IMR-90 (cell line): ENCODE results near the gene DPEP3. TPM values are rescaled to one million over a fixed set of nuclear protein-coding genes. Genes with fewer than 3 reads are reported as not detected.
"Not testable (repeated sequence)": the region's sequence is repeated elsewhere in the genome, so short reads cannot be mapped to it uniquely, and the experiment has no call there.

Experiments
- ATAC-seq: fragments of 200-7000 bp; cut with Tn5 transposase; 2 replicates; pipeline ENCODE4 v1.9.1; 2020; ENCODE audit warnings: low read depth, mild to moderate bottlenecking, moderate library complexity
- BruUV-seq: library from RNA; stranded (reverse); fragments of 400-500 nt; replicated peaks from 2 replicates; lab custom pipeline; 2021; lab: Mats Ljungman, UMichigan
- CTCF ChIA-PET: fragments of 300-600 bp; formaldehyde crosslinking; extraction: SDS; loops from one replicate; lab custom pipeline; 2021; ENCODE audit warnings: antibody characterized with exemption; lab: Yijun Ruan, JAX
- POLR2A ChIA-PET: fragments of 300-600 bp; sonication (Branson Sonifier 250); formaldehyde crosslinking; loops from one replicate; lab custom pipeline; 2022; ENCODE audit warnings: antibody characterized with exemption; ENCODE audit not compliant: unreplicated experiment; lab: Charles Lee
- DNase-seq: peaks from one replicate; pipeline ENCODE4 v3.0.0; 2013
- H2AFZ ChIP-seq: replicated peaks from 2 replicates; pipeline ENCODE3; 2013; ENCODE audit warnings: low read length, mild to moderate bottlenecking; ENCODE audit not compliant: poor library complexity
- H2AK5ac ChIP-seq: 2 replicates; pipeline ENCODE4 v1.6.1; 2013; ENCODE audit warnings: low read depth, low read length, inconsistent platforms
- H2AK9ac ChIP-seq: replicated peaks from 2 replicates; pipeline ENCODE3; 2013; ENCODE audit warnings: mild to moderate bottlenecking, low read depth, low read length, moderate library complexity; ENCODE audit not compliant: poor library complexity
- H2BK120ac ChIP-seq: 2 replicates; pipeline ENCODE4 v1.6.1; 2013; ENCODE audit warnings: low read depth, low read length, inconsistent platforms
- H2BK15ac ChIP-seq: 3 replicates; pipeline ENCODE4 v1.6.1; 2013; ENCODE audit warnings: low read depth, low read length, inconsistent platforms
- H2BK20ac ChIP-seq: 2 replicates; pipeline ENCODE4 v1.6.1; 2013; ENCODE audit warnings: low read depth, mild to moderate bottlenecking, inconsistent platforms, low read length, moderate library complexity
- H2BK5ac ChIP-seq: 2 replicates; pipeline ENCODE4 v1.6.1; 2013; ENCODE audit warnings: mild to moderate bottlenecking, low read depth, low read length, inconsistent platforms; ENCODE audit not compliant: poor library complexity, severe bottlenecking
- H3K14ac ChIP-seq: replicated peaks from 2 replicates; pipeline ENCODE4 v1.6.1; 2013; ENCODE audit warnings: low read depth, low read length, inconsistent platforms
- H3K18ac ChIP-seq: 2 replicates; pipeline ENCODE4 v1.6.1; 2013; ENCODE audit warnings: low read depth, low read length, control low read depth
- H3K23ac ChIP-seq: 2 replicates; pipeline ENCODE4 v1.6.1; 2013; ENCODE audit warnings: low read depth, low read length, inconsistent platforms
- H3K27ac ChIP-seq: 2 replicates; pipeline ENCODE4 v1.5.1; 2013; ENCODE audit warnings: mild to moderate bottlenecking, control low read depth, low read length; ENCODE audit not compliant: insufficient read depth
- H3K27me3 ChIP-seq: 2 replicates; pipeline ENCODE4 v1.6.1; 2013; ENCODE audit warnings: low read length; ENCODE audit not compliant: control insufficient read depth, insufficient read depth
- H3K36me3 ChIP-seq: 2 replicates; pipeline ENCODE4 v1.6.1; 2013; ENCODE audit warnings: low read length, mixed read lengths; ENCODE audit not compliant: control insufficient read depth, insufficient read depth
- H3K4ac ChIP-seq: 2 replicates; pipeline ENCODE4 v1.6.1; 2013; ENCODE audit warnings: low read depth, low read length, inconsistent platforms
- H3K4me1 ChIP-seq: 2 replicates; pipeline ENCODE4 v1.6.1; 2013; ENCODE audit warnings: low read length, mixed read lengths; ENCODE audit not compliant: control insufficient read depth, insufficient read depth
- H3K4me2 ChIP-seq: 2 replicates; pipeline ENCODE4 v1.6.1; 2013; ENCODE audit warnings: low read depth, mild to moderate bottlenecking, control low read depth, low read length, moderate library complexity
- H3K4me3 ChIP-seq: 2 replicates; pipeline ENCODE4 v1.5.1; 2013; ENCODE audit warnings: low read depth, mild to moderate bottlenecking, control low read depth, low read length, moderate library complexity; ENCODE audit not compliant: insufficient read depth
- H3K56ac ChIP-seq: 2 replicates; pipeline ENCODE4 v1.6.1; 2013; ENCODE audit warnings: low read length, inconsistent platforms; ENCODE audit not compliant: insufficient read depth; ENCODE audit errors: extremely low read depth
- H3K79me1 ChIP-seq, 2 experiments: 2 replicates each; pipeline ENCODE4 v1.6.1; 2013; ENCODE audit warnings: low read length in 2 of 2, inconsistent platforms in 1 of 2, low read depth in 1 of 2
- H3K9ac ChIP-seq: 2 replicates; pipeline ENCODE4 v1.6.1; 2013; ENCODE audit warnings: low read depth, low read length, control low read depth
- H3K9me1 ChIP-seq: 2 replicates; pipeline ENCODE4 v1.6.1; 2013; ENCODE audit warnings: low read length, inconsistent platforms; ENCODE audit not compliant: insufficient read depth
- H3K9me3 ChIP-seq: 2 replicates; pipeline ENCODE4 v1.6.1; 2013; ENCODE audit warnings: low read length; ENCODE audit not compliant: control insufficient read depth, insufficient read depth
- H4K20me1 ChIP-seq: 2 replicates; pipeline ENCODE4 v1.6.1; 2013; ENCODE audit warnings: low read length, inconsistent platforms; ENCODE audit not compliant: insufficient read depth
- H4K5ac ChIP-seq: 2 replicates; pipeline ENCODE4 v1.6.1; 2013; ENCODE audit warnings: mild to moderate bottlenecking, low read depth, low read length, control low read depth
- H4K8ac ChIP-seq, 2 experiments: 2 replicates each; pipeline ENCODE4 v1.6.1; 2013; ENCODE audit warnings: low read depth in 2 of 2, low read length in 2 of 2, control low read depth in 1 of 2, inconsistent platforms in 1 of 2
- H4K91ac ChIP-seq: 2 replicates; pipeline ENCODE4 v1.6.1; 2013; ENCODE audit warnings: low read depth, low read length, inconsistent platforms; ENCODE audit not compliant: insufficient read depth
- WGBS, 2 experiments: methylation state at CpG; one replicate each; pipeline versions ENCODE4 v1.1.5 to v1.1.7; 2013; ENCODE audit warnings: missing lambda C conversion rate in 2 of 2; ENCODE audit not compliant: insufficient read length in 1 of 2; ENCODE audit errors: extremely low coverage in 2 of 2; 5-methylcytosine and 5-hydroxymethylcytosine counted together
- dilution Hi-C: fragments of 300-500 bp; cut with HindIII; formaldehyde crosslinking; loops from one replicate; pipeline ENCODE4 v1.14.3; 2018; ENCODE audit warnings: low sequenced_read_pairs; ENCODE audit not compliant: unreplicated experiment
- in situ Hi-C: fragments of 300-500 bp; cut with MboI; formaldehyde crosslinking; loops from 3 replicates; pipeline ENCODE4 v1.14.3; 2019; ENCODE audit warnings: low sequenced_read_pairs, inconsistent platforms, mixed read lengths
- intact Hi-C: fragments of 100-400 bp; cut with micrococcal nuclease; formaldehyde crosslinking; loops from 2 replicates; pipeline ENCODE4 v1.10.0; 2022
- polyA plus RNA-seq, 3 experiments: library from polyadenylated mRNA; depleted of rRNA; stranded (reverse); fragments of >200 nt; gene quantifications; 2 replicates each; pipeline ENCODE4 v1.2.3, GENCODE V29; 2012; ENCODE audit warnings: low replicate concordance in 1 of 3
- total RNA-seq: library from RNA; depleted of rRNA; stranded (reverse); fragments of >200 nt; gene quantifications from 2 replicates; pipeline ENCODE4 v1.2.3, GENCODE V29; 2012

Gene DPEP3
- total and polyA plus RNA-seq, 2 of the 4 experiments (the other 2 are of a cell fraction): not detected

- 96% methylated on average over 3 of the region's 7 CpGs; no CpG with 5 or more reads in 1 of the 2 experiments for WGBS, 2 experiments
- not testable (repeated sequence) for H3K9ac ChIP-seq, BruUV-seq
These were observed 8.0 kb downstream of the DPEP3 start for GRCh38 chr16:67972285-67972684.

More at GRCh38 chr16:67972285-67972684, 8.0 kb downstream of the DPEP3 start:
- H2BK5ac ChIP-seq, in situ Hi-C loops, H3K27ac ChIP-seq, H3K56ac ChIP-seq, DNase-seq, H3K23ac ChIP-seq, H4K8ac ChIP-seq, H3K4me3 ChIP-seq, H3K4me1 ChIP-seq, H3K4ac ChIP-seq, H2BK20ac ChIP-seq, H2BK120ac ChIP-seq, CTCF ChIA-PET, H3K14ac ChIP-seq, dilution Hi-C loops, ATAC-seq, H2AK5ac ChIP-seq, H4K5ac ChIP-seq, POLR2A ChIA-PET, H3K9me3 ChIP-seq, H3K4me2 ChIP-seq, H4K20me1 ChIP-seq, H3K9me1 ChIP-seq, intact Hi-C loops, H3K18ac ChIP-seq, H4K91ac ChIP-seq, H3K36me3 ChIP-seq, H2AK9ac ChIP-seq, H2BK15ac ChIP-seq, H2AFZ ChIP-seq: not testable (repeated sequence)
- Histone ChIP-seq H3K27me3 (peaks cover 13% of the 10 kb centered on the region), H3K79me1 (peaks cover 0 to 10% of the 10 kb centered on the region in 2 experiments; a peak in 2 of 4 replicates)
